ENCODE data around the gene PRKAG3. TPM values are rescaled to one million over a fixed set of nuclear protein-coding genes. Genes with fewer than 3 reads are reported as not detected.

The PRKAG3 gene
- total and polyA plus RNA-seq, 2 experiments from 2014 or later = not detected

DNA sequence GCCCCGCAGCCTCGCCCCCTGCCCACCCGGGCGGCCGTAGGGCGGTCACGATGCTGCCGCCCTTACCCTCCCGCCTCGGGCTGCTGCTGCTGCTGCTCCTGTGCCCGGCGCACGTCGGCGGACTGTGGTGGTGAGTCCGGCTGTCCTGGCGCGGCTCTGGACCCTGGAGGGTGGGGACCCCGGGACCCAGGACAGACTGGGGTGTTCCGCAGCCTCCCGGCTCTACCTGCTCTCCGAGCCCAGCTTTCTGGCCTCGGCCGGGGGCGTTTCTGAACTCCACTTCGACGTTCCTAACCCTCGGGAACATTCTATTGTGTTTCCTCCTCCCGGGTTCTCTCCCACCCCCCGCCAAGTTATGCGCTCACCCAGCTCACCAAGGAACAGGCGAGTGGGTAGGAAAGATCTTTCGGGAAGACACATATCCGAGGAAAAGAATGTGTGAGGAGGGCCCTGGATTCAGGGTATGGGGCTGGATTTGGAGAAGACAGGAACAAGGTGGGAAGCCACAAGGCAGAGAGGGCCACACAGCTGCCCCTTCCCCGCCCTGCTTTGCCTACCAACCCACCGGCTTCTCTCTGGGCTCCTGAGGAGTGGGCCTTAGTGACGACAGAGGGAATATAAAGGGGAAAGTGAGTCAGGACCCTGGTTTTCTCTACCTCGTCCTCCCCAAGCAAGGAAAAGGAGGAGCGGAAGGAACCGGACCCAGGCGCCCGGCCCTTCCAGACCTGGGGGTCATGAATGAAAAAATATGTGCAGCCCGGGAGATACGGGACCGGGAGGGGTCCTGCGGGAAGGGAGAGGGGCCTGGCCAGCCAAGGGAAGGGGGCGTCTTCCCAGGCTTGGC lies 28.6 kb upstream of the PRKAG3 start:
- no peaks in the 10 kb centered on the region; the same call in 1 of the 2 replicates for H3K36me3 ChIP-seq (ENCODE audit: insufficient read depth)
- peak overlapping the region; percentile 50 for H3K4me3 ChIP-seq
- H3K36me3 Mint-ChIP-seq (ENCODE audit: low read depth) = no peaks in the 10 kb centered on the region
- no peak for TF ChIP-seq JUNB (IDR thresholded peaks at IDR 0.05; ENCODE audit: unreplicated experiment)
- peak; percentile 98 for TF ChIP-seq EZH2 (IDR thresholded peaks at IDR 0.05; ENCODE audit: low read depth, unreplicated experiment)
- TF ChIP-seq NANOG (IDR thresholded peaks at IDR 0.05; ENCODE audit: borderline replicate concordance) = no peak
- peak; percentile 94 for TF ChIP-seq EZH2phosphoT487 (IDR thresholded peaks at IDR 0.05; ENCODE audit: unreplicated experiment)
- peaks cover 97% of the 10 kb centered on the region for H3K27me3 ChIP-seq (ENCODE audit: insufficient read depth)
- no peak for DNase-seq (ENCODE audit: low spot score)
- H3K4me2 ChIP-seq = peak overlapping the region; percentile 75
- H3K79me2 ChIP-seq (replicated peaks; ENCODE audit: insufficient read depth) = no peaks in the 10 kb centered on the region
- H3K27me3 Mint-ChIP-seq (ENCODE audit: insufficient read depth, low read depth, poor library complexity) = peaks cover 96% of the 10 kb centered on the region
- H3F3A ChIP-seq (replicated peaks; ENCODE audit: low read depth) = 0 out of 2 replicates have a peak, but pooled peaks cover 18% of the 10 kb centered on the region
- H3K4me1 ChIP-seq (ENCODE audit: insufficient read depth) = peaks cover 42% of the 10 kb centered on the region
- H3K27ac ChIP-seq (ENCODE audit: low read depth) = no peak overlapping the region
- H3K9me3 Mint-ChIP-seq = no peaks in the 10 kb centered on the region; the same call in 2 of the 3 replicates
- H4K20me1 ChIP-seq (replicated peaks; ENCODE audit: insufficient read depth) = peaks cover 7% of the 10 kb centered on the region
- H2AFZ ChIP-seq = peak overlapping the region; percentile 43; the same call in 1 of the 2 replicates
- ATAC-seq = no peak
- H3K9me2 ChIP-seq (ENCODE audit: insufficient read depth) = no peaks in the 10 kb centered on the region
- peak overlapping the region; percentile 60 for H3K4me3 Mint-ChIP-seq
- H3K4me1 Mint-ChIP-seq = peaks cover 49% of the 10 kb centered on the region
- H3K27ac Mint-ChIP-seq = no peak overlapping the region

DNA sequence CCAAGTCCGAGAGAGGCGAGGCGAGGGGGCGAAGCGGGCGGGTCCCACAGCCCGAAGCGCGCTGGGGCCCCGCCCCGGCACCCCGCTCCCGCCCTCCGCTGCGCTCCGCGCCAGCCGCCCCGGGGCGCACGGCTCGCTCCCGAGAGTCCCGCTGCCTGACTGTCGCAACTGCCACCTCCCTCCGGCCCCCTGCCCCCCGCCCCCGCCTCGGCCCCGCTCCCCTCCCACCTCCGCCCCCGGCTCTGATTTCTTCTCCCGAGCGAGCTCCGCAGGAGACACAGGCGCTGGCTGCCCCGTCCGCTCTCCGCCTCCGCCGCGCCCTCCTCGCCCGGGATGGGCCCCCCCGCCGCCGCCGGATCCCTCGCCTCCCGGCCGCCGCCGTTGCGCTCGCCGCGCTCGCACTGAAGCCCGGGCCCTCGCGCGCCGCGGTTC lies 28.0 kb upstream of the PRKAG3 start, which contains the start of gene WNT6:
Gene WNT6 (plus strand): TSS at position 250 of the 432 bp plus-strand sequence. CDS start 233 bp downstream, outside the sequence.
- H4K20me1 ChIP-seq (replicated peaks; ENCODE audit: insufficient read depth) = peaks cover 7% of the 10 kb centered on the region
- peak within 1 kb of the TSS; percentile 54 for H3K4me3 ChIP-seq
- peak within 1 kb of the TSS; percentile 52; the same call in 1 of the 2 replicates for H2AFZ ChIP-seq
- H3K27ac ChIP-seq (ENCODE audit: low read depth) = no peak within 1 kb of the TSS
- Mint-ChIP-seq H3K9me3 (no peaks in the 10 kb centered on the region; the same call in 2 of the 3 replicates), H3K27ac (no peak within 1 kb of the TSS), H3K27me3 (ENCODE audit: insufficient read depth, low read depth, poor library complexity) (peaks cover 96% of the 10 kb centered on the region), H3K4me3 (peak within 1 kb of the TSS; percentile 70), H3K4me1 (peaks cover 56% of the 10 kb centered on the region), H3K36me3 (ENCODE audit: low read depth) (no peaks in the 10 kb centered on the region)
- H3K4me1 ChIP-seq (ENCODE audit: insufficient read depth) = peaks cover 47% of the 10 kb centered on the region
- H3F3A ChIP-seq (replicated peaks; ENCODE audit: low read depth) = 0 out of 2 replicates have a peak, but pooled peaks cover 18% of the 10 kb centered on the region
- H3K79me2 ChIP-seq (replicated peaks; ENCODE audit: insufficient read depth) = no peaks in the 10 kb centered on the region
- peak within 1 kb of the TSS; percentile 78 for H3K4me2 ChIP-seq
- peak; percentile 49 for DNase-seq (ENCODE audit: low spot score)
- no peaks in the 10 kb centered on the region for H3K9me2 ChIP-seq (ENCODE audit: insufficient read depth)
- H3K36me3 ChIP-seq (ENCODE audit: insufficient read depth) = no peaks in the 10 kb centered on the region; the same call in 1 of the 2 replicates
- ATAC-seq = peak; percentile 1; the same call in 2 of the 3 replicates
- H3K27me3 ChIP-seq (ENCODE audit: insufficient read depth) = peaks cover 97% of the 10 kb centered on the region
- no peak for TF ChIP-seq STAT1 (IDR thresholded peaks at IDR 0.05; ENCODE audit: unreplicated experiment)
- TF ChIP-seq CREB1 (CRISPR knock-in tag; IDR thresholded peaks at IDR 0.05; ENCODE audit: low read depth) = no peak
- TF ChIP-seq JUNB (IDR thresholded peaks at IDR 0.05; ENCODE audit: unreplicated experiment) = no peak
- TF ChIP-seq CTCF (conservative IDR thresholded peaks at IDR 0.05; ENCODE audit: low read depth in 2 of 2) = no peak
- no peak for TF ChIP-seq ZNF331 (CRISPR knock-in tag; IDR thresholded peaks at IDR 0.05; ENCODE audit: low read depth)
- TF ChIP-seq ZNF114 (CRISPR knock-in tag; IDR thresholded peaks at IDR 0.05) = no peak
- TF ChIP-seq, protein P1, sequence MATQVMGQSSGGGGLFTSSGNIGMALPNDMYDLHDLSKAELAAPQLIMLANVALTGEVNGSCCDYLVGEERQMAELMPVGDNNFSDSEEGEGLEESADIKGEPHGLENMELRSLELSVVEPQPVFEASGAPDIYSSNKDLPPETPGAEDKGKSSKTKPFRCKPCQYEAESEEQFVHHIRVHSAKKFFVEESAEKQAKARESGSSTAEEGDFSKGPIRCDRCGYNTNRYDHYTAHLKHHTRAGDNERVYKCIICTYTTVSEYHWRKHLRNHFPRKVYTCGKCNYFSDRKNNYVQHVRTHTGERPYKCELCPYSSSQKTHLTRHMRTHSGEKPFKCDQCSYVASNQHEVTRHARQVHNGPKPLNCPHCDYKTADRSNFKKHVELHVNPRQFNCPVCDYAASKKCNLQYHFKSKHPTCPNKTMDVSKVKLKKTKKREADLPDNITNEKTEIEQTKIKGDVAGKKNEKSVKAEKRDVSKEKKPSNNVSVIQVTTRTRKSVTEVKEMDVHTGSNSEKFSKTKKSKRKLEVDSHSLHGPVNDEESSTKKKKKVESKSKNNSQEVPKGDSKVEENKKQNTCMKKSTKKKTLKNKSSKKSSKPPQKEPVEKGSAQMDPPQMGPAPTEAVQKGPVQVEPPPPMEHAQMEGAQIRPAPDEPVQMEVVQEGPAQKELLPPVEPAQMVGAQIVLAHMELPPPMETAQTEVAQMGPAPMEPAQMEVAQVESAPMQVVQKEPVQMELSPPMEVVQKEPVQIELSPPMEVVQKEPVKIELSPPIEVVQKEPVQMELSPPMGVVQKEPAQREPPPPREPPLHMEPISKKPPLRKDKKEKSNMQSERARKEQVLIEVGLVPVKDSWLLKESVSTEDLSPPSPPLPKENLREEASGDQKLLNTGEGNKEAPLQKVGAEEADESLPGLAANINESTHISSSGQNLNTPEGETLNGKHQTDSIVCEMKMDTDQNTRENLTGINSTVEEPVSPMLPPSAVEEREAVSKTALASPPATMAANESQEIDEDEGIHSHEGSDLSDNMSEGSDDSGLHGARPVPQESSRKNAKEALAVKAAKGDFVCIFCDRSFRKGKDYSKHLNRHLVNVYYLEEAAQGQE (IDR thresholded peaks at IDR 0.05; ENCODE audit: unreplicated experiment) = no peak
- no peak for TF ChIP-seq EZH2 (IDR thresholded peaks at IDR 0.05; ENCODE audit: low read depth, unreplicated experiment)
- no peak for TF ChIP-seq NANOG (IDR thresholded peaks at IDR 0.05; ENCODE audit: borderline replicate concordance)
